H1 (cell line): ENCODE measurements around the gene R3HDM1.

Experiments used
- ATF2 ChIP-seq: IDR thresholded peaks from 2 replicates; pipeline ENCODE4 v1.6.1; 2012; ENCODE audit warnings: low read length, inconsistent platforms
- BRCA1 ChIP-seq: IDR thresholded peaks from 2 replicates; pipeline ENCODE4 v1.6.1; 2012; ENCODE audit warnings: low read depth, low read length, improper control_type of control experiment
- CEBPB ChIP-seq: IDR thresholded peaks from 2 replicates; pipeline ENCODE4 v1.6.1; 2012; ENCODE audit warnings: low read depth, low read length
- CTCF ChIP-seq, 3 experiments: IDR thresholded peaks; 1 replicate in 2 of 3; 2 replicates in 1 of 3; pipeline versions ENCODE4 v1.5.1 to v1.6.1; 2011; ENCODE audit warnings: low read length in 3 of 3, mild to moderate bottlenecking in 3 of 3, inconsistent platforms in 2 of 3, low read depth in 1 of 3, moderate library complexity in 1 of 3; ENCODE audit not compliant: insufficient read depth in 1 of 3; ENCODE audit errors: control extremely low read depth in 1 of 3
- EP300 ChIP-seq, 2 experiments: IDR thresholded peaks; 1 replicate in 1 of 2; 2 replicates in 1 of 2; pipeline ENCODE4 v1.6.1; 2011 to 2012; ENCODE audit warnings: low read depth in 2 of 2, low read length in 2 of 2, mild to moderate bottlenecking in 2 of 2, borderline replicate concordance in 1 of 2, inconsistent platforms in 1 of 2, moderate library complexity in 1 of 2
- GABPA ChIP-seq: IDR thresholded peaks from 2 replicates; pipeline ENCODE4 v1.6.1; 2011; ENCODE audit warnings: mild to moderate bottlenecking, low read length, moderate library complexity, borderline replicate concordance; ENCODE audit not compliant: insufficient read depth
- KDM1A ChIP-seq: fragments of 200-600, 300-600 bp; sonication (generic); IDR thresholded peaks from 2 replicates; pipeline ENCODE4 v1.7.1; 2016; ENCODE audit warnings: mild to moderate bottlenecking, low read length, borderline replicate concordance
- MAFK ChIP-seq: IDR thresholded peaks from 2 replicates; pipeline ENCODE4 v1.6.1; 2012; ENCODE audit warnings: low read depth, mild to moderate bottlenecking, improper control_type of control experiment, low read length
- MAX ChIP-seq: IDR thresholded peaks from 2 replicates; pipeline ENCODE4 v1.6.1; 2012; ENCODE audit warnings: inconsistent platforms
- POLR2A ChIP-seq, 2 experiments: IDR thresholded peaks; 1 replicate in 1 of 2; 2 replicates in 1 of 2; pipeline ENCODE4 v1.6.1; 2011; ENCODE audit warnings: low read depth in 2 of 2, low read length in 2 of 2, mild to moderate bottlenecking in 2 of 2; ENCODE audit errors: control extremely low read depth in 1 of 2
- RAD21 ChIP-seq, 2 experiments: IDR thresholded peaks in 1 of 2; conservative IDR thresholded peaks in 1 of 2; 2 replicates each; pipeline ENCODE4 v1.6.1; 2011; ENCODE audit warnings: low read depth in 2 of 2, low read length in 2 of 2, improper control_type of control experiment in 1 of 2, inconsistent platforms in 1 of 2, mild to moderate bottlenecking in 1 of 2, moderate library complexity in 1 of 2
- RXRA ChIP-seq: IDR thresholded peaks from 2 replicates; pipeline ENCODE4 v1.6.1; 2011; ENCODE audit warnings: low read depth, mild to moderate bottlenecking, low read length, moderate library complexity; ENCODE audit not compliant: insufficient read depth
- YY1 ChIP-seq: IDR thresholded peaks from 2 replicates; pipeline ENCODE4 v1.6.1; 2011; ENCODE audit warnings: low read depth, mild to moderate bottlenecking, low read length
- ZNF274 ChIP-seq: IDR thresholded peaks from 2 replicates; pipeline ENCODE4 v1.7.0; 2012; ENCODE audit warnings: low read length, borderline replicate concordance; ENCODE audit errors: extremely low read depth

GRCh38 chr2:135573620-135574019 is 42.3 kb downstream of the R3HDM1 start:
- TF ChIP-seq CTCF (IDR thresholded peaks at IDR 0.05; ENCODE audit: control extremely low read depth in 1 of 3, insufficient read depth in 1 of 3, low read depth in 1 of 3, low read length in 3 of 3) (no peak; a peak in 1 of 4 replicates), MAX (no peak), POLR2A (IDR thresholded peaks at IDR 0.05; ENCODE audit: control extremely low read depth in 1 of 2, low read depth in 2 of 2, low read length in 2 of 2) (no peak), GABPA (no peak), RAD21 (IDR thresholded peaks at IDR 0.05 in 1 of 2, conservative IDR thresholded peaks at IDR 0.05 in 1 of 2; ENCODE audit: low read depth in 2 of 2, low read length in 2 of 2) (no peak), BRCA1 (no peak), ZNF274 (no peak), ATF2 (no peak), KDM1A (no peak), EP300 (IDR thresholded peaks at IDR 0.05; ENCODE audit: borderline replicate concordance in 1 of 2, low read depth in 2 of 2, low read length in 2 of 2) (no peak), CEBPB (no peak), MAFK (no peak), YY1 (no peak), RXRA (no peak)
